ENCODE measurements around the gene ASTN2. TPM values are rescaled to one million over a fixed set of nuclear protein-coding genes. Genes with fewer than 3 reads are reported as not detected.

ASTN2 gene
- total and polyA plus RNA-seq, 10 of the 15 experiments (the other 5 are each of a cell fraction or from before 2014, with no cell fraction given): 1.4 to 15.7 (median 7.0) TPM

DNA sequence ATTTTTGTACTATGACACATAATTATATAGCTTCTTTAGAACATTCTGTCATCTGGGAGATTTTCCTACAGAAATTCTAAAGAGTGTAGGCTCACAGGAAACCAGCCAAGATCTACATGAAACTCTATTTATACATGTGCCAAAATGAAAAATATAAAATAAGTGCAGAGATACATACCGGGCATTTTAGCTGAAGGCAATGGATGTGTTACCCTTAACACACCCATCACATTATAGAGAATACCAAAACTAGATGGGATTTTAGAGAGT is 601.9 kb downstream of the ASTN2 start (continued):
- TF ChIP-seq, protein P1, sequence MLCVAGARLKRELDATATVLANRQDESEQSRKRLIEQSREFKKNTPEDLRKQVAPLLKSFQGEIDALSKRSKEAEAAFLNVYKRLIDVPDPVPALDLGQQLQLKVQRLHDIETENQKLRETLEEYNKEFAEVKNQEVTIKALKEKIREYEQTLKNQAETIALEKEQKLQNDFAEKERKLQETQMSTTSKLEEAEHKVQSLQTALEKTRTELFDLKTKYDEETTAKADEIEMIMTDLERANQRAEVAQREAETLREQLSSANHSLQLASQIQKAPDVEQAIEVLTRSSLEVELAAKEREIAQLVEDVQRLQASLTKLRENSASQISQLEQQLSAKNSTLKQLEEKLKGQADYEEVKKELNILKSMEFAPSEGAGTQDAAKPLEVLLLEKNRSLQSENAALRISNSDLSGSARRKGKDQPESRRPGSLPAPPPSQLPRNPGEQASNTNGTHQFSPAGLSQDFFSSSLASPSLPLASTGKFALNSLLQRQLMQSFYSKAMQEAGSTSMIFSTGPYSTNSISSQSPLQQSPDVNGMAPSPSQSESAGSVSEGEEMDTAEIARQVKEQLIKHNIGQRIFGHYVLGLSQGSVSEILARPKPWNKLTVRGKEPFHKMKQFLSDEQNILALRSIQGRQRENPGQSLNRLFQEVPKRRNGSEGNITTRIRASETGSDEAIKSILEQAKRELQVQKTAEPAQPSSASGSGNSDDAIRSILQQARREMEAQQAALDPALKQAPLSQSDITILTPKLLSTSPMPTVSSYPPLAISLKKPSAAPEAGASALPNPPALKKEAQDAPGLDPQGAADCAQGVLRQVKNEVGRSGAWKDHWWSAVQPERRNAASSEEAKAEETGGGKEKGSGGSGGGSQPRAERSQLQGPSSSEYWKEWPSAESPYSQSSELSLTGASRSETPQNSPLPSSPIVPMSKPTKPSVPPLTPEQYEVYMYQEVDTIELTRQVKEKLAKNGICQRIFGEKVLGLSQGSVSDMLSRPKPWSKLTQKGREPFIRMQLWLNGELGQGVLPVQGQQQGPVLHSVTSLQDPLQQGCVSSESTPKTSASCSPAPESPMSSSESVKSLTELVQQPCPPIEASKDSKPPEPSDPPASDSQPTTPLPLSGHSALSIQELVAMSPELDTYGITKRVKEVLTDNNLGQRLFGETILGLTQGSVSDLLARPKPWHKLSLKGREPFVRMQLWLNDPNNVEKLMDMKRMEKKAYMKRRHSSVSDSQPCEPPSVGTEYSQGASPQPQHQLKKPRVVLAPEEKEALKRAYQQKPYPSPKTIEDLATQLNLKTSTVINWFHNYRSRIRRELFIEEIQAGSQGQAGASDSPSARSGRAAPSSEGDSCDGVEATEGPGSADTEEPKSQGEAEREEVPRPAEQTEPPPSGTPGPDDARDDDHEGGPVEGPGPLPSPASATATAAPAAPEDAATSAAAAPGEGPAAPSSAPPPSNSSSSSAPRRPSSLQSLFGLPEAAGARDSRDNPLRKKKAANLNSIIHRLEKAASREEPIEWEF (IDR thresholded peaks at IDR 0.05; ENCODE audit: insufficient replicate concordance, low read depth, low read length): no peak

- POLR2A ChIA-PET: no interaction called here
- H3K9ac ChIP-seq (ENCODE audit: control insufficient read depth, insufficient read depth, low read length): no peak overlapping the region
- in situ Hi-C loops (cut with MboI): no loop called here
- H3K4me3 ChIP-seq: no peak overlapping the region
- CTCF ChIA-PET: no interaction called here
- no peak overlapping the region for H3K27ac ChIP-seq (ENCODE audit: control insufficient read depth, insufficient read depth)
- H3K4me1 ChIP-seq (ENCODE audit: control insufficient read depth, insufficient read depth, low read length): no peaks in the 10 kb centered on the region
- no peak for ATAC-seq
- no peaks in the 10 kb centered on the region for H3K9me3 ChIP-seq (replicated peaks; ENCODE audit: control insufficient read depth, insufficient read depth, low read length)
- no peaks in the 10 kb centered on the region for H3K27me3 ChIP-seq (replicated peaks in 1 of 2; ENCODE audit: control insufficient read depth in 2 of 2, insufficient read depth in 2 of 2, low read length in 1 of 2)
- intact Hi-C loops (cut with micrococcal nuclease; ENCODE audit: unreplicated experiment): no loop called here
- 20% methylated on average over 7 of the region's 7 CpGs for WGBS (ENCODE audit: insufficient coverage, insufficient replicate concordance, low lambda C conversion rate, missing lambda C conversion rate)
- H4K20me1 ChIP-seq (ENCODE audit: control insufficient read depth, insufficient read depth): no peaks in the 10 kb centered on the region
- FAIRE-seq: no peak
- no peak for DNase-seq (ENCODE audit: low read depth, low spot score)
- no peaks in the 10 kb centered on the region for H3K36me3 ChIP-seq (ENCODE audit: control insufficient read depth in 2 of 2, insufficient read depth in 2 of 2, low read length in 1 of 2)
- H3K79me2 ChIP-seq (ENCODE audit: control insufficient read depth, insufficient read depth, low read length): no peaks in the 10 kb centered on the region
- SMC1A ChIA-PET (ENCODE audit: uncharacterized antibody, unreplicated experiment): no interaction called here
- no TSS peak for BruUV-seq (replicated peaks)
- RAD21 ChIA-PET (ENCODE audit: unreplicated experiment): no interaction called here
- no peak overlapping the region for H3K4me2 ChIP-seq (ENCODE audit: control insufficient read depth, insufficient read depth)
- H2AFZ ChIP-seq (ENCODE audit: control insufficient read depth, low read depth, low read length): no peak overlapping the region
- TF ChIP-seq RBBP5 (conservative IDR thresholded peaks at IDR 0.05) (no peak), NFYA (IDR thresholded peaks at IDR 0.05; ENCODE audit: borderline replicate concordance, low read depth, low read length) (no peak), RUNX3 (IDR thresholded peaks at IDR 0.05; ENCODE audit: low read length) (peak; percentile 24; the same call in 1 of the 2 replicates)
Observed at GRCh38 chr9:116812231-116813030, 602.4 kb downstream of the ASTN2 start.
